Measurements from ENCODE around the gene ITSN1.

DNA sequence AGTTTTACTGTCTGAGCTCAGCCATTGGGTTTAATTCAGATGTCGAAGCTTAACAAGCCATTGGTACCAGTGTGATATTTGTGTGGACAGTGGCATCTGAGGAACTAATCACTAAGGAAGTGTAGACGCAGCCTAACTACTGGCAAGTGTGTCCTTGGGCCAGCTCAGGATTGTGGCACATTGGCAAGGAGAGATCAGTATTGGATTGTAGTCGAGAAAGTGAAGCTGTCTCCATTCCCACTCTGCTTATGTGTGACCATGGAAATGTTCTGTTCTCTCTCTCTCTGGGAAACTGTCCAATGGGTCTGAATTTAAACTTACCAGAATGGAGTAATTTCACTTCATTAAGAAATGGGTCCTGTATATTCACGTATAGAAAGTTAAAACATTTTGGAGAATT, 112.2 kb downstream of the ITSN1 start:
- TF ChIP-seq, protein P1, sequence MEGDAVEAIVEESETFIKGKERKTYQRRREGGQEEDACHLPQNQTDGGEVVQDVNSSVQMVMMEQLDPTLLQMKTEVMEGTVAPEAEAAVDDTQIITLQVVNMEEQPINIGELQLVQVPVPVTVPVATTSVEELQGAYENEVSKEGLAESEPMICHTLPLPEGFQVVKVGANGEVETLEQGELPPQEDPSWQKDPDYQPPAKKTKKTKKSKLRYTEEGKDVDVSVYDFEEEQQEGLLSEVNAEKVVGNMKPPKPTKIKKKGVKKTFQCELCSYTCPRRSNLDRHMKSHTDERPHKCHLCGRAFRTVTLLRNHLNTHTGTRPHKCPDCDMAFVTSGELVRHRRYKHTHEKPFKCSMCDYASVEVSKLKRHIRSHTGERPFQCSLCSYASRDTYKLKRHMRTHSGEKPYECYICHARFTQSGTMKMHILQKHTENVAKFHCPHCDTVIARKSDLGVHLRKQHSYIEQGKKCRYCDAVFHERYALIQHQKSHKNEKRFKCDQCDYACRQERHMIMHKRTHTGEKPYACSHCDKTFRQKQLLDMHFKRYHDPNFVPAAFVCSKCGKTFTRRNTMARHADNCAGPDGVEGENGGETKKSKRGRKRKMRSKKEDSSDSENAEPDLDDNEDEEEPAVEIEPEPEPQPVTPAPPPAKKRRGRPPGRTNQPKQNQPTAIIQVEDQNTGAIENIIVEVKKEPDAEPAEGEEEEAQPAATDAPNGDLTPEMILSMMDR (conservative IDR thresholded peaks at IDR 0.05; ENCODE audit: low read depth in 2 of 2), result no peak
- TF ChIP-seq, protein P2, sequence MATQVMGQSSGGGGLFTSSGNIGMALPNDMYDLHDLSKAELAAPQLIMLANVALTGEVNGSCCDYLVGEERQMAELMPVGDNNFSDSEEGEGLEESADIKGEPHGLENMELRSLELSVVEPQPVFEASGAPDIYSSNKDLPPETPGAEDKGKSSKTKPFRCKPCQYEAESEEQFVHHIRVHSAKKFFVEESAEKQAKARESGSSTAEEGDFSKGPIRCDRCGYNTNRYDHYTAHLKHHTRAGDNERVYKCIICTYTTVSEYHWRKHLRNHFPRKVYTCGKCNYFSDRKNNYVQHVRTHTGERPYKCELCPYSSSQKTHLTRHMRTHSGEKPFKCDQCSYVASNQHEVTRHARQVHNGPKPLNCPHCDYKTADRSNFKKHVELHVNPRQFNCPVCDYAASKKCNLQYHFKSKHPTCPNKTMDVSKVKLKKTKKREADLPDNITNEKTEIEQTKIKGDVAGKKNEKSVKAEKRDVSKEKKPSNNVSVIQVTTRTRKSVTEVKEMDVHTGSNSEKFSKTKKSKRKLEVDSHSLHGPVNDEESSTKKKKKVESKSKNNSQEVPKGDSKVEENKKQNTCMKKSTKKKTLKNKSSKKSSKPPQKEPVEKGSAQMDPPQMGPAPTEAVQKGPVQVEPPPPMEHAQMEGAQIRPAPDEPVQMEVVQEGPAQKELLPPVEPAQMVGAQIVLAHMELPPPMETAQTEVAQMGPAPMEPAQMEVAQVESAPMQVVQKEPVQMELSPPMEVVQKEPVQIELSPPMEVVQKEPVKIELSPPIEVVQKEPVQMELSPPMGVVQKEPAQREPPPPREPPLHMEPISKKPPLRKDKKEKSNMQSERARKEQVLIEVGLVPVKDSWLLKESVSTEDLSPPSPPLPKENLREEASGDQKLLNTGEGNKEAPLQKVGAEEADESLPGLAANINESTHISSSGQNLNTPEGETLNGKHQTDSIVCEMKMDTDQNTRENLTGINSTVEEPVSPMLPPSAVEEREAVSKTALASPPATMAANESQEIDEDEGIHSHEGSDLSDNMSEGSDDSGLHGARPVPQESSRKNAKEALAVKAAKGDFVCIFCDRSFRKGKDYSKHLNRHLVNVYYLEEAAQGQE (IDR thresholded peaks at IDR 0.05; ENCODE audit: unreplicated experiment), result no peak
- no peak for TF ChIP-seq CREB1 (CRISPR knock-in tag; IDR thresholded peaks at IDR 0.05; ENCODE audit: low read depth)
- TF ChIP-seq, protein P3, sequence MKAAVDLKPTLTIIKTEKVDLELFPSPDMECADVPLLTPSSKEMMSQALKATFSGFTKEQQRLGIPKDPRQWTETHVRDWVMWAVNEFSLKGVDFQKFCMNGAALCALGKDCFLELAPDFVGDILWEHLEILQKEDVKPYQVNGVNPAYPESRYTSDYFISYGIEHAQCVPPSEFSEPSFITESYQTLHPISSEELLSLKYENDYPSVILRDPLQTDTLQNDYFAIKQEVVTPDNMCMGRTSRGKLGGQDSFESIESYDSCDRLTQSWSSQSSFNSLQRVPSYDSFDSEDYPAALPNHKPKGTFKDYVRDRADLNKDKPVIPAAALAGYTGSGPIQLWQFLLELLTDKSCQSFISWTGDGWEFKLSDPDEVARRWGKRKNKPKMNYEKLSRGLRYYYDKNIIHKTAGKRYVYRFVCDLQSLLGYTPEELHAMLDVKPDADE (IDR thresholded peaks at IDR 0.05), result no peak
- TF ChIP-seq POLR2AphosphoS5 (IDR thresholded peaks at IDR 0.05; ENCODE audit: low read depth), result no peak
- no peak for TF ChIP-seq EZH2phosphoT487 (IDR thresholded peaks at IDR 0.05; ENCODE audit: unreplicated experiment)
- TF ChIP-seq NANOG (IDR thresholded peaks at IDR 0.05; ENCODE audit: borderline replicate concordance), result no peak
- TF ChIP-seq, protein P4, sequence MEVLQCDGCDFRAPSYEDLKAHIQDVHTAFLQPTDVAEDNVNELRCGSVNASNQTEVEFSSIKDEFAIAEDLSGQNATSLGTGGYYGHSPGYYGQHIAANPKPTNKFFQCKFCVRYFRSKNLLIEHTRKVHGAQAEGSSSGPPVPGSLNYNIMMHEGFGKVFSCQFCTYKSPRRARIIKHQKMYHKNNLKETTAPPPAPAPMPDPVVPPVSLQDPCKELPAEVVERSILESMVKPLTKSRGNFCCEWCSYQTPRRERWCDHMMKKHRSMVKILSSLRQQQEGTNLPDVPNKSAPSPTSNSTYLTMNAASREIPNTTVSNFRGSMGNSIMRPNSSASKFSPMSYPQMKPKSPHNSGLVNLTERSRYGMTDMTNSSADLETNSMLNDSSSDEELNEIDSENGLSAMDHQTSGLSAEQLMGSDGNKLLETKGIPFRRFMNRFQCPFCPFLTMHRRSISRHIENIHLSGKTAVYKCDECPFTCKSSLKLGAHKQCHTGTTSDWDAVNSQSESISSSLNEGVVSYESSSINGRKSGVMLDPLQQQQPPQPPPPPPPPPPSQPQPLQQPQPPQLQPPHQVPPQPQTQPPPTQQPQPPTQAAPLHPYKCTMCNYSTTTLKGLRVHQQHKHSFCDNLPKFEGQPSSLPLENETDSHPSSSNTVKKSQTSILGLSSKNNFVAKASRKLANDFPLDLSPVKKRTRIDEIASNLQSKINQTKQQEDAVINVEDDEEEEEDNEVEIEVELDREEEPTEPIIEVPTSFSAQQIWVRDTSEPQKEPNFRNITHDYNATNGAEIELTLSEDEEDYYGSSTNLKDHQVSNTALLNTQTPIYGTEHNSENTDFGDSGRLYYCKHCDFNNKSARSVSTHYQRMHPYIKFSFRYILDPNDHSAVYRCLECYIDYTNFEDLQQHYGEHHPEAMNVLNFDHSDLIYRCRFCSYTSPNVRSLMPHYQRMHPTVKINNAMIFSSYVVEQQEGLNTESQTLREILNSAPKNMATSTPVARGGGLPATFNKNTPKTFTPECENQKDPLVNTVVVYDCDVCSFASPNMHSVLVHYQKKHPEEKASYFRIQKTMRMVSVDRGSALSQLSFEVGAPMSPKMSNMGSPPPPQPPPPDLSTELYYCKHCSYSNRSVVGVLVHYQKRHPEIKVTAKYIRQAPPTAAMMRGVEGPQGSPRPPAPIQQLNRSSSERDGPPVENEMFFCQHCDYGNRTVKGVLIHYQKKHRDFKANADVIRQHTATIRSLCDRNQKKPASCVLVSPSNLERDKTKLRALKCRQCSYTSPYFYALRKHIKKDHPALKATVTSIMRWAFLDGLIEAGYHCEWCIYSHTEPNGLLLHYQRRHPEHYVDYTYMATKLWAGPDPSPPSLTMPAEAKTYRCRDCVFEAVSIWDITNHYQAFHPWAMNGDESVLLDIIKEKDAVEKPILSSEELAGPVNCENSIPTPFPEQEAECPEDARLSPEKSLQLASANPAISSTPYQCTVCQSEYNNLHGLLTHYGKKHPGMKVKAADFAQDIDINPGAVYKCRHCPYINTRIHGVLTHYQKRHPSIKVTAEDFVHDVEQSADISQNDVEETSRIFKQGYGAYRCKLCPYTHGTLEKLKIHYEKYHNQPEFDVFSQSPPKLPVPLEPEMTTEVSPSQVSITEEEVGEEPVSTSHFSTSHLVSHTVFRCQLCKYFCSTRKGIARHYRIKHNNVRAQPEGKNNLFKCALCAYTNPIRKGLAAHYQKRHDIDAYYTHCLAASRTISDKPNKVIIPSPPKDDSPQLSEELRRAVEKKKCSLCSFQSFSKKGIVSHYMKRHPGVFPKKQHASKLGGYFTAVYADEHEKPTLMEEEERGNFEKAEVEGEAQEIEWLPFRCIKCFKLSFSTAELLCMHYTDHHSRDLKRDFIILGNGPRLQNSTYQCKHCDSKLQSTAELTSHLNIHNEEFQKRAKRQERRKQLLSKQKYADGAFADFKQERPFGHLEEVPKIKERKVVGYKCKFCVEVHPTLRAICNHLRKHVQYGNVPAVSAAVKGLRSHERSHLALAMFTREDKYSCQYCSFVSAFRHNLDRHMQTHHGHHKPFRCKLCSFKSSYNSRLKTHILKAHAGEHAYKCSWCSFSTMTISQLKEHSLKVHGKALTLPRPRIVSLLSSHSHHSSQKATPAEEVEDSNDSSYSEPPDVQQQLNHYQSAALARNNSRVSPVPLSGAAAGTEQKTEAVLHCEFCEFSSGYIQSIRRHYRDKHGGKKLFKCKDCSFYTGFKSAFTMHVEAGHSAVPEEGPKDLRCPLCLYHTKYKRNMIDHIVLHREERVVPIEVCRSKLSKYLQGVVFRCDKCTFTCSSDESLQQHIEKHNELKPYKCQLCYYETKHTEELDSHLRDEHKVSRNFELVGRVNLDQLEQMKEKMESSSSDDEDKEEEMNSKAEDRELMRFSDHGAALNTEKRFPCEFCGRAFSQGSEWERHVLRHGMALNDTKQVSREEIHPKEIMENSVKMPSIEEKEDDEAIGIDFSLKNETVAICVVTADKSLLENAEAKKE (CRISPR knock-in tag; IDR thresholded peaks at IDR 0.05), result no peak
- TF ChIP-seq ZNF331 (CRISPR knock-in tag; IDR thresholded peaks at IDR 0.05; ENCODE audit: low read depth), result no peak
- no peak for TF ChIP-seq EZH2 (IDR thresholded peaks at IDR 0.05; ENCODE audit: low read depth, unreplicated experiment)
- no peak for TF ChIP-seq ZNF114 (CRISPR knock-in tag; IDR thresholded peaks at IDR 0.05)
- no peak for TF ChIP-seq STAT1 (IDR thresholded peaks at IDR 0.05; ENCODE audit: unreplicated experiment)
- no peak for TF ChIP-seq JUNB (IDR thresholded peaks at IDR 0.05; ENCODE audit: unreplicated experiment)
